Suprapubic skin (tissue), 4 donors: ENCODE results near the gene RAMP2. TPM values are rescaled to one million over a fixed set of nuclear protein-coding genes. Genes with fewer than 3 reads are reported as not detected.
A peak's percentile ranks its signal among the peaks of the same experiment; 100 is the strongest.
"Not testable (repeated sequence)": the region's sequence is repeated elsewhere in the genome, so short reads cannot be mapped to it uniquely, and the experiment has no call there.

Experiments
- DNase-seq, 2 donors: peaks; one replicate each; pipeline ENCODE4 v3.0.0-alpha.2; 2019; ENCODE audit warnings: low spot score in 2 of 2
- H3K27ac ChIP-seq: fragments of 200-600 bp; sonication (generic); one replicate; pipeline ENCODE4 v1.5.1; 2019
- H3K27me3 ChIP-seq: fragments of 200-600 bp; sonication (generic); one replicate; pipeline ENCODE4 v1.5.1; 2019
- H3K36me3 ChIP-seq: fragments of 200-600 bp; sonication (generic); one replicate; pipeline ENCODE4 v1.5.1; 2019
- H3K4me1 ChIP-seq: fragments of 200-600 bp; sonication (generic); one replicate; pipeline ENCODE4 v1.5.1; 2019
- H3K4me3 ChIP-seq: fragments of 200-600 bp; sonication (generic); one replicate; pipeline ENCODE4 v1.5.1; 2019; ENCODE audit warnings: mild to moderate bottlenecking
- H3K9me3 ChIP-seq: fragments of 200-600 bp; sonication (generic); one replicate; pipeline ENCODE4 v1.5.1; 2019
- EP300 ChIP-seq: sonication (generic); formaldehyde crosslinking; IDR thresholded peaks from one replicate; pipeline ENCODE4 v1.6.1; 2017; ENCODE audit warnings: antibody characterized with exemption
- POLR2A ChIP-seq, 2 donors: fragments of 450-650 bp; IDR thresholded peaks; one replicate each; pipeline ENCODE4 v1.6.1; 2017; ENCODE audit warnings: antibody characterized with exemption in 2 of 2, mild to moderate bottlenecking in 2 of 2, moderate library complexity in 2 of 2
- POLR2AphosphoS5 ChIP-seq, 3 donors: sonication (generic); formaldehyde crosslinking; IDR thresholded peaks; one replicate each; pipeline ENCODE4 v1.6.1; 2017; ENCODE audit warnings: antibody characterized with exemption in 3 of 3
- WGBS: methylation state at CpG from one replicate; pipeline ENCODE4 v1.1.5; 2018; 5-methylcytosine and 5-hydroxymethylcytosine counted together
- total RNA-seq, 4 donors: library from RNA; depleted of rRNA; stranded (reverse); fragments of >200 nt; gene quantifications; one replicate each; pipeline ENCODE4 v1.1.0, GENCODE V29; 2016
- TF ChIP-seq, protein P1 (sequence below), 2 donors: fragments of 200-600 bp in 1 of 2; fragments of 450-650 bp in 1 of 2; sonication (generic) in 1 of 2; IDR thresholded peaks; one replicate each; pipeline ENCODE4 v1.5.1; 2016 to 2019; ENCODE audit warnings: antibody characterized with exemption in 2 of 2, mild to moderate bottlenecking in 1 of 2, moderate library complexity in 1 of 2

Gene RAMP2
- total RNA-seq, 4 donors from 2014 or later = 5.2 to 21.8 (median 14.7) TPM

DNA sequence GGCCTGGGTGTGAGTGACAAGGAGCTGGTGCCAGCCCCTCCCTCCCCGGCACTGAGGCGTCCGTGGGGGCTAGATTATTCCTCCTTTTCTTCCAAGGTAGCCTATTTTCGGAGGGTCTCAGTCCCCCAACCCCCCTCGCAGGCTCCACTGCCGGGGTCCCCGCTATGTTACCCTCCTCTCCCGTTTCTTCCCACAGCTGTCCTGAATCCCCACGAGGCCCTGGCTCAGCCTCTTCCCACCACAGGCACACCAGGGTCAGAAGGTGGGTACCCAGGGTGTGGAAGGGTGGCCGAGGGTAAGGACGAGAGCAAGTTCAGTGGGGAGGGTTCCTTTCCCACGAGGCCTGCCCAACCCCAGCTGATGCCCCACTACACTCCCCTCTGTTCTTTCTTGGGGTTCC lies 611 bp downstream of the RAMP2 start:
- 47% methylated on average over 12 of the region's 12 CpGs for WGBS
- no peak for TF ChIP-seq POLR2A (IDR thresholded peaks at IDR 0.05)
- no peak for TF ChIP-seq POLR2AphosphoS5 (IDR thresholded peaks at IDR 0.05)
- no peak for TF ChIP-seq EP300
- TF ChIP-seq, protein P1, sequence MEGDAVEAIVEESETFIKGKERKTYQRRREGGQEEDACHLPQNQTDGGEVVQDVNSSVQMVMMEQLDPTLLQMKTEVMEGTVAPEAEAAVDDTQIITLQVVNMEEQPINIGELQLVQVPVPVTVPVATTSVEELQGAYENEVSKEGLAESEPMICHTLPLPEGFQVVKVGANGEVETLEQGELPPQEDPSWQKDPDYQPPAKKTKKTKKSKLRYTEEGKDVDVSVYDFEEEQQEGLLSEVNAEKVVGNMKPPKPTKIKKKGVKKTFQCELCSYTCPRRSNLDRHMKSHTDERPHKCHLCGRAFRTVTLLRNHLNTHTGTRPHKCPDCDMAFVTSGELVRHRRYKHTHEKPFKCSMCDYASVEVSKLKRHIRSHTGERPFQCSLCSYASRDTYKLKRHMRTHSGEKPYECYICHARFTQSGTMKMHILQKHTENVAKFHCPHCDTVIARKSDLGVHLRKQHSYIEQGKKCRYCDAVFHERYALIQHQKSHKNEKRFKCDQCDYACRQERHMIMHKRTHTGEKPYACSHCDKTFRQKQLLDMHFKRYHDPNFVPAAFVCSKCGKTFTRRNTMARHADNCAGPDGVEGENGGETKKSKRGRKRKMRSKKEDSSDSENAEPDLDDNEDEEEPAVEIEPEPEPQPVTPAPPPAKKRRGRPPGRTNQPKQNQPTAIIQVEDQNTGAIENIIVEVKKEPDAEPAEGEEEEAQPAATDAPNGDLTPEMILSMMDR (IDR thresholded peaks at IDR 0.05) = no peak
- H3K27ac ChIP-seq = peak overlapping the region; percentile 64
- H3K9me3 ChIP-seq = no peaks in the 10 kb centered on the region
- H3K27me3 ChIP-seq = no peaks in the 10 kb centered on the region
- H3K4me1 ChIP-seq = peaks cover 40% of the 10 kb centered on the region
- peak overlapping the region; percentile 63 for H3K4me3 ChIP-seq
- no peaks in the 10 kb centered on the region for H3K36me3 ChIP-seq
- DNase-seq = no peak

DNA sequence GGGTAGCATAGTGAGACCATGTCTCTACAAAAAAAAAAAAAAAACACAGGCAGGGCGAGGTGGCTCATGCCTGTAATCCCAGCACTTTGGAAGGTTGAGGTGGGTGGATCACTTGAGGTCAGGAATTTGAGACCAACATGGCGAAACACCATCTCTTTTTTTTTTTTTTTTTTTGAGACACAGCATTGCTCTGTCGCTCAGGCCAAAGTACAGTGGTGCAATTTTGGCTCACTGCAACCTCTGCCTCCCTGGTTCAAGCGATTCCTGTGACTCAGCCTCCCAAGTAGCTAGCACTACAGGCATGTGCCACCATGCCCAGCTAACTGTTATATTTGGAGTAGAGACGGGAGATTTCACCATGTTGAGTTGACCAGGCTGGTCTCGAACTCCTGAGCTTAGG lies 5.1 kb downstream of the RAMP2 start:
- Histone ChIP-seq H3K4me1 (peaks cover 21% of the 10 kb centered on the region), H3K27me3 (no peaks in the 10 kb centered on the region), H3K4me3 (no peak overlapping the region), H3K27ac (no peak overlapping the region), H3K36me3 (no peaks in the 10 kb centered on the region), H3K9me3 (no peaks in the 10 kb centered on the region)
- TF ChIP-seq, protein P1 (IDR thresholded peaks at IDR 0.05) = no peak
- TF ChIP-seq EP300 = no peak
- no peak for TF ChIP-seq POLR2A (IDR thresholded peaks at IDR 0.05)
- TF ChIP-seq POLR2AphosphoS5 (IDR thresholded peaks at IDR 0.05) = no peak
- DNase-seq = no peak
- WGBS = 85% methylated on average over 5 of the region's 6 CpGs

DNA sequence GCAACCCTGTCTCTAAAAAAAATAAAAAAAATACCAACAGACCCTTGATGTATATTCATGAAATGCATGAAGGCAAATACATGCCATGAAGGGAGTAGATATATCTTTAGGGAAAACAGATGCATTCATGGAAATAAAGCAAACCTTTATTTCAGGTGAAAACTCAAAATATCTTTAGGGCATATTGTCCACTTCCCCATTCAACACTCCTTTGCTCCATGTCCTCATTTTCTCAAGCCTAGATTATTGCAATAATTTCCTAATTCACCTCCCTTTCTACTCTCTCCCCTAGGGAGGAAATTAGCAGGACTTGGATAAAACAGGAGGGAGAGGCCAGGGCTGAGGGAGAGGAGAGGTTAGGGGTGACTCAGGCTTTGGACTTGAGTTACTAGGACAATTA lies 6.5 kb downstream of the RAMP2 start:
- Histone ChIP-seq H3K9me3 (no peaks in the 10 kb centered on the region), H3K36me3 (no peaks in the 10 kb centered on the region), H3K27me3 (no peaks in the 10 kb centered on the region), H3K4me3 (no peak overlapping the region), H3K4me1 (peaks cover 9% of the 10 kb centered on the region), H3K27ac (no peak overlapping the region)
- no peak for DNase-seq
- TF ChIP-seq, protein P1 (IDR thresholded peaks at IDR 0.05) = no peak
- TF ChIP-seq POLR2A (IDR thresholded peaks at IDR 0.05) (no peak), POLR2AphosphoS5 (IDR thresholded peaks at IDR 0.05) (no peak), EP300 (no peak)

DNA sequence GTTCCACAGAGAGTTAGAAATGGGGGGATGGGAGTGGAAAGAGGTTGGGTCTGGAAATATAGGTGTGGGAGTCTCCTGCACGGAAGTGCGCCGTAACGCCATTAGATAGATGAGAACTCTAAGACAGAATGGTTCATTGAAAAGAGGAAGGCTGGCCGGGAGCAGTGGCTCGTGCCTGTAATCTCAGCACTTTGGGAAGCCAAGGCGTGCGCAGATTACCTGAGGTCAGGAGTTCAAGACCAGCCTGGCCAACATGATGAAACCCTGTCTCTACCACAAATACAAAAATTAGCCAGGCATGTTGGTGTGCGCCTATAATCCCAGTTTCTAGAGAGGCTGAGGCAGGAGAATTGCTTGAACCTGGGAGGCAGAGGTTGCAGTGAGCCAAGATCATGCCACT lies 7.0 kb downstream of the RAMP2 start:
- H3K9me3 ChIP-seq, H3K4me3 ChIP-seq, H3K27ac ChIP-seq, H3K36me3 ChIP-seq, DNase-seq, H3K4me1 ChIP-seq, H3K27me3 ChIP-seq: not testable (repeated sequence)
- WGBS = 77% methylated on average over 9 of the region's 9 CpGs

DNA sequence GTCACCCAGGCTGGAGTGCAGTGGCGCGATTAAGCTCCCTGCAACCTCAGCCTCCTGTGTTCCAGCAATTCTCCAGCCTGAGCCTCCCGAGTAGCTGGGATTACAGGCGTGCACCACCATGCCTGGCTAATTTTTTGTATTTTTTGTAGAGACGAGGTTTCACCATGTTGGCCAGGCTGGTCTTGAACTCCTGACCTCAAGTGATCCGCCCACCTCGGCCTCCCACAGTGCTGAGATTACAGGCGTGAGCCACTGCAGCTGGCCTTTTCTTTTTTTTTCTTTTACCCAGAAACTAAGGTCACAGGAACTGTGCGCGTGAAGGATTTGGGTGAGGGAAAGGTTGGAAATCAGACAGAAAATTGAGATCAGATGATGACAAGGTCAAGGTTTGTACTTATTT lies 8.9 kb downstream of the RAMP2 start:
- H3K9me3 ChIP-seq, H3K27me3 ChIP-seq, DNase-seq, H3K36me3 ChIP-seq, H3K4me3 ChIP-seq, H3K27ac ChIP-seq: not testable (repeated sequence)
- peaks cover 11% of the 10 kb centered on the region for H3K4me1 ChIP-seq
- WGBS = 87% methylated on average over 10 of the region's 10 CpGs

DNA sequence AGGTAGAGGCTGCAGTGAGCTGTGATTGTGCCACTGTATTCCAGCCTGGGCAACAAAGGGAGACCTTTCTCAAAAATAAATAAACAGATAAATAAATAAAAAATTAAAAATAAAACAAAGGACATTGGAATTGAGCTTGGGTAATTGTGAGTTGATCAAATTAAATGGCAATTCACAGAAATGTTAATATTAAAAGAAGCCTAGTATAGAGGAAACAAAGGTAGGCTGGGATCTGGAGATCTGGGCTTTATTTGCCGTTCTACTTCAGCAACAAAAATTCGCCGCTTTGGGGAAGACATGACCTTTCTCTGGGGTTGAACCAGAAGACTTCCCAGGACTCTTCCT lies 11.9 kb downstream of the RAMP2 start:
- Histone ChIP-seq H3K4me3 (peak overlapping the region; percentile 92), H3K4me1 (peaks cover 11% of the 10 kb centered on the region), H3K36me3 (peaks cover 25% of the 10 kb centered on the region), H3K27me3 (no peaks in the 10 kb centered on the region), H3K9me3 (no peaks in the 10 kb centered on the region), H3K27ac (peak overlapping the region; percentile 83)
- TF ChIP-seq EP300 = no peak
- TF ChIP-seq POLR2A (IDR thresholded peaks at IDR 0.05) = no peak
- TF ChIP-seq POLR2AphosphoS5 (IDR thresholded peaks at IDR 0.05) = no peak
- TF ChIP-seq, protein P1 (IDR thresholded peaks at IDR 0.05) = no peak
- WGBS = 3% methylated on average over 3 of the region's 3 CpGs
- no peak for DNase-seq
